SU-DHL-6 (cell line): ENCODE data around the gene ERLIN1.

Source experiments
- CTCF ChIP-seq: fragments of 200-600 bp; sonication (generic); IDR thresholded peaks from one replicate; pipeline ENCODE4 v1.5.1; 2017; ENCODE audit warnings: antibody characterized with exemption, mild to moderate bottlenecking, low read length, moderate library complexity; ENCODE audit not compliant: insufficient read depth, poor library complexity, severe bottlenecking
- EZH2phosphoT487 ChIP-seq: fragments of 200-600 bp; sonication (generic), shearing (Covaris generic); conservative IDR thresholded peaks from 2 replicates; pipeline ENCODE4 v1.6.1; 2018; ENCODE audit warnings: mild to moderate bottlenecking, antibody characterized with exemption, low read length, moderate library complexity, mixed read lengths

- no peak for TF ChIP-seq CTCF
- TF ChIP-seq EZH2phosphoT487: no peak
These were observed 46.3 kb upstream of the ERLIN1 start for GRCh38 chr10:100232101-100232500.
